Endothelial cell of umbilical vein (primary cell): Measurements from ENCODE around the gene UBA5. TPM values are rescaled to one million over a fixed set of nuclear protein-coding genes. Genes with fewer than 3 reads are reported as not detected.

Experiments used
- BruUV-seq: library from RNA; stranded (reverse); fragments of 400-500 nt; replicated peaks from 2 replicates; lab custom pipeline; 2021; lab: Mats Ljungman, UMichigan
- CTCF ChIA-PET: fragments of 300-600, 350-600 bp; sonication (Branson Sonifier 250); formaldehyde crosslinking; loops from one replicate; lab custom pipeline; 2021; ENCODE audit warnings: antibody characterized with exemption, inconsistent platforms; lab: Charles Lee
- POLR2A ChIA-PET: fragments of 300-600, 350-600 bp; sonication (Branson Sonifier 250); formaldehyde crosslinking; loops from one replicate; lab custom pipeline; 2021; ENCODE audit warnings: antibody characterized with exemption, inconsistent platforms; lab: Charles Lee
- DNase-seq: peaks from one replicate; pipeline ENCODE4 v3.0.0-alpha.2; 2011; ENCODE audit warnings: low read depth, low spot score
- FAIRE-seq: peaks from 2 replicates; lab custom pipeline; 2011; peaks lifted over from hg19 to GRCh38; lab: Jason Lieb, UNC
- H2AFZ ChIP-seq: 2 replicates; pipeline ENCODE4 v1.6.0; 2012; ENCODE audit warnings: low read depth, low read length, control low read depth, inconsistent platforms
- H3K27ac ChIP-seq: 2 replicates; pipeline ENCODE4 v1.5.1; 2011; ENCODE audit warnings: low read depth, mild to moderate bottlenecking, control low read depth, low read length, moderate library complexity; ENCODE audit not compliant: insufficient read depth
- H3K27me3 ChIP-seq, 2 experiments: 2 replicates each; pipeline versions ENCODE4 v1.6.0 to v1.6.1; 2011; ENCODE audit warnings: low read length in 2 of 2, mixed read lengths in 1 of 2; ENCODE audit not compliant: control insufficient read depth in 2 of 2, insufficient read depth in 2 of 2
- H3K36me3 ChIP-seq, 2 experiments: 2 replicates in 1 of 2; 3 replicates in 1 of 2; pipeline ENCODE4 v1.5.1; 2011; ENCODE audit warnings: low read length in 2 of 2, mild to moderate bottlenecking in 1 of 2, moderate library complexity in 1 of 2; ENCODE audit not compliant: control insufficient read depth in 2 of 2, insufficient read depth in 2 of 2; ENCODE audit errors: extremely low read depth in 1 of 2
- H3K4me1 ChIP-seq: 3 replicates; pipeline ENCODE4 v1.5.1; 2011; ENCODE audit warnings: mild to moderate bottlenecking, low read length; ENCODE audit not compliant: control insufficient read depth, insufficient read depth; ENCODE audit errors: extremely low read depth
- H3K4me2 ChIP-seq: 2 replicates; pipeline ENCODE4 v1.6.1; 2011; ENCODE audit warnings: low read length, control low read depth, mixed read lengths; ENCODE audit not compliant: insufficient read depth
- H3K4me3 ChIP-seq, 3 experiments: fragments of 200-600 bp in 1 of 3; sonication (generic), shearing (Covaris generic) in 1 of 3; replicated peaks in 1 of 3; 2 replicates each; pipeline ENCODE4 v1.5.1; 2011 to 2016; ENCODE audit warnings: control low read depth in 3 of 3, low read length in 3 of 3, mild to moderate bottlenecking in 2 of 3, inconsistent platforms in 1 of 3, low read depth in 1 of 3, moderate library complexity in 1 of 3; ENCODE audit not compliant: insufficient read depth in 1 of 3
- H3K79me2 ChIP-seq: 2 replicates; pipeline ENCODE4 v1.6.0; 2012; ENCODE audit warnings: low read length, inconsistent platforms; ENCODE audit not compliant: control insufficient read depth, insufficient read depth
- H3K9ac ChIP-seq: replicated peaks from 2 replicates; pipeline ENCODE3; 2011; ENCODE audit warnings: low read length, control low read depth; ENCODE audit not compliant: insufficient read depth; ENCODE audit errors: extremely low read depth
- H3K9me1 ChIP-seq: replicated peaks from 3 replicates; pipeline ENCODE4 v1.6.0; 2011; ENCODE audit warnings: mild to moderate bottlenecking, low read length; ENCODE audit not compliant: control insufficient read depth, insufficient read depth; ENCODE audit errors: extremely low read depth
- H3K9me3 ChIP-seq: replicated peaks from 2 replicates; pipeline ENCODE4 v1.5.1; 2012; ENCODE audit warnings: low read length, inconsistent platforms; ENCODE audit not compliant: control insufficient read depth, insufficient read depth
- H4K20me1 ChIP-seq: replicated peaks from 2 replicates; pipeline ENCODE3; 2011; ENCODE audit warnings: mild to moderate bottlenecking, low read length; ENCODE audit not compliant: control insufficient read depth, insufficient read depth; ENCODE audit errors: extremely low read depth
- CTCF ChIP-seq, 2 donors: IDR thresholded peaks; 1 replicate in 1 of 2; 2 replicates in 1 of 2; pipeline ENCODE4 v1.5.1; 2011; ENCODE audit warnings: low read length in 2 of 2, mild to moderate bottlenecking in 2 of 2, moderate library complexity in 2 of 2, control low read depth in 1 of 2, inconsistent platforms in 1 of 2, low read depth in 1 of 2; ENCODE audit not compliant: insufficient read depth in 1 of 2; ENCODE audit errors: extremely low read depth in 1 of 2
- EZH2 ChIP-seq: IDR thresholded peaks from 2 replicates; pipeline ENCODE4 v1.6.1; 2012; ENCODE audit warnings: borderline replicate concordance, low read depth, mild to moderate bottlenecking, moderate library complexity, low read length, inconsistent platforms; ENCODE audit not compliant: severe bottlenecking
- FOS ChIP-seq: IDR thresholded peaks from 2 replicates; pipeline ENCODE4 v1.6.1; 2011; ENCODE audit warnings: mild to moderate bottlenecking, low read length, moderate library complexity, borderline replicate concordance; ENCODE audit not compliant: insufficient read depth
- GATA2 ChIP-seq: IDR thresholded peaks from 2 replicates; pipeline ENCODE4 v1.7.0; 2011; ENCODE audit warnings: low read depth, mild to moderate bottlenecking, moderate library complexity, mixed read lengths, low read length; ENCODE audit not compliant: insufficient read length, insufficient read depth
- JUN ChIP-seq: IDR thresholded peaks from 2 replicates; pipeline ENCODE4 v1.6.1; 2011; ENCODE audit warnings: borderline replicate concordance, low read depth; ENCODE audit not compliant: insufficient read length, insufficient read depth
- MAX ChIP-seq: IDR thresholded peaks from 2 replicates; pipeline ENCODE4 v1.6.1; 2011; ENCODE audit not compliant: insufficient read depth, insufficient read length
- MYC ChIP-seq: IDR thresholded peaks from one replicate; pipeline ENCODE4 v1.6.1; 2011; ENCODE audit warnings: mild to moderate bottlenecking, low read depth, low read length
- POLR2A ChIP-seq: IDR thresholded peaks from 2 replicates; pipeline ENCODE4 v1.6.1; 2012; ENCODE audit warnings: low read depth, mild to moderate bottlenecking, control low read depth, low read length
- POLR2AphosphoS5 ChIP-seq: IDR thresholded peaks from 2 replicates; pipeline ENCODE4 v1.6.1; 2012; ENCODE audit warnings: low read depth, mild to moderate bottlenecking, control low read depth, low read length, moderate library complexity; ENCODE audit not compliant: insufficient read depth
- dilution Hi-C: fragments of 300-500 bp; cut with MboI; formaldehyde crosslinking; loops from one replicate; pipeline ENCODE4 v1.15.0; 2019; ENCODE audit warnings: low sequenced_read_pairs; ENCODE audit not compliant: extremely low pct_ligation_motif_present
- intact Hi-C: fragments of 100-400 bp; cut with micrococcal nuclease; formaldehyde crosslinking; loops from one replicate; pipeline ENCODE4 v1.10.0; 2022
- polyA plus RNA-seq, 4 experiments: library from polyadenylated mRNA; depleted of rRNA in 3 of 4; stranded (reverse) in 3 of 4; unstranded in 1 of 4; fragments of >200 nt; gene quantifications; 2 replicates each; pipeline versions ENCODE4 v1.2.1 to v1.2.3, GENCODE V29; 2011 to 2012; ENCODE audit warnings: missing spikeins in 1 of 4
- total RNA-seq: library from RNA; stranded (reverse); gene quantifications from 2 replicates; pipeline ENCODE4 v1.2.3, GENCODE V29; 2021

The UBA5 gene
- total and polyA plus RNA-seq, 2 donors (not counting 3 experiments of a cell fraction or from before 2014, with no cell fraction given), result 19.7 to 38.1 TPM

GRCh38 chr3:132682201-132682600 lies 22.1 kb downstream of the UBA5 start:
- Histone ChIP-seq H3K9me1 (no peaks in the 10 kb centered on the region), H3K4me3 (no peak overlapping the region), H4K20me1 (no peaks in the 10 kb centered on the region), H3K9me3 (no peaks in the 10 kb centered on the region), H3K4me1 (no peaks in the 10 kb centered on the region), H3K4me2 (no peak overlapping the region), H3K9ac (no peak overlapping the region), H3K79me2 (no peaks in the 10 kb centered on the region), H3K27me3 (no peaks in the 10 kb centered on the region), H3K27ac (no peak overlapping the region), H3K36me3 (peaks cover 6 to 16% of the 10 kb centered on the region in 2 experiments), H2AFZ (no peak overlapping the region)
- FAIRE-seq (no peak), DNase-seq (no peak)
- ChIA-PET POLR2A (interaction anchor here (1.5 kb wide), 1 partner anchor 10 kb away, joined by 3 read pairs; no protein-coding TSS in a partner anchor), CTCF (interaction anchor here (0.8 to 3.0 kb wide), 5 partner anchors 14 to 146 kb away, joined by 3 to 12 read pairs (median 5); partner anchors contain the start of genes ACAD11 and UBA5)
- dilution Hi-C loops, result no loop called here
- TF ChIP-seq FOS (no peak), MYC (no peak), CTCF (IDR thresholded peaks at IDR 0.05; ENCODE audit: extremely low read depth in 1 of 2, insufficient read depth in 1 of 2, low read depth in 1 of 2, low read length in 2 of 2) (no peak), EZH2 (no peak), GATA2 (no peak), POLR2AphosphoS5 (no peak), MAX (no peak), POLR2A (no peak), JUN (no peak)
- no TSS peak for BruUV-seq
- intact Hi-C loops, result loop anchor here (1.0 kb wide), 1 partner anchor 22 kb away; the partner anchor contains the start of gene UBA5
